ENCODE data around the gene TAGLN. TPM values are rescaled to one million over a fixed set of nuclear protein-coding genes. Genes with fewer than 3 reads are reported as not detected.

The TAGLN gene
- total RNA-seq, 1 donor from 2014 or later = 465 TPM

GRCh38 chr11:117210620-117211019 is 11.4 kb downstream of the TAGLN start:
- Histone ChIP-seq H3K27ac (no peak overlapping the region), H3K36me3 (peaks cover 31% of the 10 kb centered on the region)
- no peak for DNase-seq

GRCh38 chr11:117212697-117213355 is 13.7 kb downstream of the TAGLN start:
- Histone ChIP-seq H3K4me1 (no peaks in the 10 kb centered on the region), H3K36me3 (peaks cover 44% of the 10 kb centered on the region), H3K27me3 (no peaks in the 10 kb centered on the region), H3K9me3 (no peaks in the 10 kb centered on the region), H3K4me3 (no peak overlapping the region), H3K27ac (no peak overlapping the region)
- no peak for DNase-seq
- no peak for ATAC-seq
- intact Hi-C loops (cut with DNase I) = no loop called here
- no peak for TF ChIP-seq CTCF (IDR thresholded peaks at IDR 0.05)

More at GRCh38 chr11:117210620-117211019, 11.4 kb downstream of the TAGLN start:
- no peaks in the 10 kb centered on the region for H3K9me3 ChIP-seq
- intact Hi-C loops (cut with DNase I) = no loop called here
- no peak for ATAC-seq
- no peaks in the 10 kb centered on the region for H3K4me1 ChIP-seq
- no peaks in the 10 kb centered on the region for H3K27me3 ChIP-seq
- no peak overlapping the region for H3K4me3 ChIP-seq
- TF ChIP-seq CTCF (IDR thresholded peaks at IDR 0.05) = no peak

DNA sequence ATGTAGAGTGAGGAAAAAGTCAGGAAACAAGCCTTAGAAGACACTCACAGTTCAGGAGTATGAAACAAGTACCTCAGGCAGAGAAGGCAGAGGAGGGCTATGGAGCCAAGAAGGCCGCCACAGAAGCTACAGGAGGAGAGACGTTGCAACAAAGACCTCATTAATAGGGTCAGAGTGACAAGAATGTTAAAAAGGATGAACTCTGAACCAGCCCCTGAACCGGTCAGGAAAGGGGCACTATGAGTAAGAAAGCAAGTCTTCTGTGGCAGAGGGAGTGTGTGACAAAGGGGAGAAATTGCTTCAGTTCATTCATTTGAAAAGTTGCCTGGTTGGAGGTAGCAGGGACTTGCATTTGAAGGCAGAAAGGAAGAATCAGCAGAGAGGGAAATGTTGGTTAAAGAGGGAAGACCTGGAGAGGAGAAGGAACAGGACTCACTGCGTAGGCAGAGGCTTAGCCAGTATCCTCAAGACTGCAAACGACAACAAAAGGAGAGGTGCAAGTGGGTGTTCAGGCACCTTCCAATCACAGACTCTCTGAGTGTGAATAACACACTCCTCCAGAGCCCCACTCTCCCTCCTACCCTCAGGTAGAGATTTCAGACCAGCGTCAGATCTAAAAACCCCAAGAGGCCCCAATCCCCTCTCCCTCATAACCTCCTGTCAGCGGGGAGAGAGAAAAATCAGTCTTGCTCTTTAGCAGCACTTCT is 15.4 kb downstream of the TAGLN start:
- TF ChIP-seq CTCF (IDR thresholded peaks at IDR 0.05) = no peak
- Histone ChIP-seq H3K4me3 (no peak overlapping the region), H3K27me3 (no peaks in the 10 kb centered on the region), H3K4me1 (peaks cover 11% of the 10 kb centered on the region), H3K36me3 (peaks cover 60% of the 10 kb centered on the region), H3K27ac (no peak overlapping the region), H3K9me3 (no peaks in the 10 kb centered on the region)
- ATAC-seq = no peak
- DNase-seq = no peak
- intact Hi-C loops (cut with DNase I) = no loop called here

- H3K4me3 ChIP-seq = no peak overlapping the region
- H3K27me3 ChIP-seq = no peaks in the 10 kb centered on the region
- peak overlapping the region; percentile 48 for H3K27ac ChIP-seq
- H3K9me3 ChIP-seq = no peaks in the 10 kb centered on the region
- TF ChIP-seq CTCF (IDR thresholded peaks at IDR 0.05) = no peak
- H3K36me3 ChIP-seq = peaks cover 82% of the 10 kb centered on the region
- ATAC-seq (no peak), DNase-seq (peak; percentile 7)
- intact Hi-C loops (cut with DNase I) = no loop called here
- peaks cover 30% of the 10 kb centered on the region for H3K4me1 ChIP-seq
Measured at GRCh38 chr11:117217141-117218084, 18.2 kb downstream of the TAGLN start.

DNA sequence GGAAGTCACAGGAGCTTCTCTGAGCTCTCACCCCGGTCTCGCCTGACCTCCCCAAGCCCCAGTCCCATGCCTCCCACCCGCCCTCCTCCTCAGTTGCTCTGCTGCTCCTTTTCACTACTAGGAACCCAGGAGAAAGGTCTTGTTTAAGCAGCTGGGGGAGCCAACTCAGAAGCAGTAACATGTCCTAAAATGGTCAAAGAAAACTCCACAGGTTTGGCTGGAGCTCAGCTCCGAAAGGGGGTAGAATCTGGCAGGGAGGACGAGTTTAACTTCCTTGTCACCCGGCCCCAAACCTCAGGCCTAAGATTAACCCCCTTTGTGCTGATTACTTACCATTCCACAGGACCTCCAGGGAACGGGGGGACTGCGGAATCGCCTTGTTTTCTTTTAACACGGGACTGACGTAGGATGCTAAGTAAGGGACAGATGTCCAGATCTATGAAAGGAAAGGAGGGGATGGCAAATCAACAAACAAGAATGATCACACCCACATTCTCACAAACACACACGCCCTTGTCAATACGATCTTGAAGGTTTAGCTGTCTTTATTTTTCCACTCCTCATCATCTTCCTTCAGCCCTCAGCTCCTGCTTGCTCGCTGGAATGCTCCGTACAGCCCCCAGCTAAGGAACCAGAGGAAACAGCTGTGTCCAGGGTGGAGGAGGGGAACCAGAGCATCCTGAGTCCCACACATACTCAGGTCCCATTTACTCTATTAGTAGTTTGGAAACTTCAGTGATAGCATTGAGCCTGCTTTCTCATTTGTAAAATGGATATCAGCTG is 19.2 kb downstream of the TAGLN start:
- no peak for TF ChIP-seq CTCF (IDR thresholded peaks at IDR 0.05)
- Histone ChIP-seq H3K27me3 (no peaks in the 10 kb centered on the region), H3K9me3 (no peaks in the 10 kb centered on the region), H3K27ac (peak overlapping the region; percentile 48), H3K4me3 (no peak overlapping the region), H3K4me1 (peaks cover 30% of the 10 kb centered on the region), H3K36me3 (peaks cover 83% of the 10 kb centered on the region)
- intact Hi-C loops (cut with DNase I) = no loop called here
- DNase-seq (peak; percentile 33), ATAC-seq (no peak)
